GM23248 (cell line): Measurements from ENCODE around the gene TDRD7.

Experiments
- EZH2 ChIP-seq: fragments of 200-600 bp; sonication (generic); IDR thresholded peaks from 2 replicates; pipeline ENCODE4 v1.6.1; 2018; ENCODE audit warnings: antibody characterized with exemption, mild to moderate bottlenecking; ENCODE audit not compliant: insufficient read depth, poor library complexity, severe bottlenecking
- EZH2phosphoT487 ChIP-seq: fragments of 200-600 bp; sonication (generic); IDR thresholded peaks from 2 replicates; pipeline ENCODE4 v1.6.1; 2018; ENCODE audit warnings: antibody characterized with exemption, moderate library complexity, mild to moderate bottlenecking, low read depth; ENCODE audit not compliant: insufficient read depth

GRCh38 chr9:97431044-97431441, 19.1 kb downstream of the TDRD7 start:
- no peak for TF ChIP-seq EZH2phosphoT487
- TF ChIP-seq EZH2: no peak
